Activated naive CD8-positive, alpha-beta T cell treated with anti-CD3 and anti-CD28 coated beads for 36 hours (primary cell): ENCODE measurements around the gene DSCAM. TPM values are rescaled to one million over a fixed set of nuclear protein-coding genes. Genes with fewer than 3 reads are reported as not detected.

Experiments used
- DNase-seq: peaks from one replicate; pipeline ENCODE4 v3.0.0; 2021
- H3K27ac Mint-ChIP-seq: one replicate; pipeline ENCODE4 v1.8.0; 2022; ENCODE audit warnings: mild to moderate bottlenecking, moderate library complexity, mixed read lengths
- H3K27me3 Mint-ChIP-seq: one replicate; pipeline ENCODE4 v1.8.0; 2022; ENCODE audit warnings: mild to moderate bottlenecking, mixed read lengths
- H3K36me3 Mint-ChIP-seq: one replicate; pipeline ENCODE4 v1.8.0; 2021; ENCODE audit warnings: mild to moderate bottlenecking, mixed read lengths
- H3K4me1 Mint-ChIP-seq: one replicate; pipeline ENCODE4 v1.8.0; 2021; ENCODE audit warnings: mixed read lengths
- H3K4me3 Mint-ChIP-seq: one replicate; pipeline ENCODE4 v1.8.0; 2022; ENCODE audit warnings: mild to moderate bottlenecking, moderate library complexity, mixed read lengths
- H3K9me3 Mint-ChIP-seq: one replicate; pipeline ENCODE4 v1.8.0; 2022; ENCODE audit warnings: mixed read lengths
- total RNA-seq, 2 experiments: library from RNA; stranded (reverse); gene quantifications; one replicate each; pipeline ENCODE4 v1.2.3, GENCODE V29; 2021

Gene DSCAM
- total RNA-seq, 2 experiments from 2014 or later = not detected

DNA sequence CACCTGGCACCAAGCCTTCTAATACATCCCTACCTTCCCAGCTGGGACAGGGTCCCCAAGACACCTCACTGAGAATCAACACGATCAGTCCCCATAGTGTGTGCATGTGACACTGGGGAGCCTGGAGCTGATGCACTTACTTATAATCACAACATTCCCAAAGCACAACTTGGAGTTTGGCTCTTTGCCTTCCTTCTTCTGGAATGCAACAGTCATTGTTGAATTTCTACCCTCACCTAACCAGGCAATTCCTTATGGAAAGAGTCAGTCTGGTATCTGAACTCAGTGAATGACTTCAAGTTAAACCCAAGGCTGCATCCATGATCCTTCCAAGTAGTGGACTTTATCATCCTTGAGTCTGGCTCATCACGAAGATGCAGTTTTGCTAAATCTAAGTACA, 86.1 kb downstream of the DSCAM start:
- no peak overlapping the region for H3K4me3 Mint-ChIP-seq
- H3K36me3 Mint-ChIP-seq = no peaks in the 10 kb centered on the region
- peaks cover 12% of the 10 kb centered on the region for H3K27me3 Mint-ChIP-seq
- H3K27ac Mint-ChIP-seq = no peak overlapping the region
- no peaks in the 10 kb centered on the region for H3K9me3 Mint-ChIP-seq
- no peak for DNase-seq
- H3K4me1 Mint-ChIP-seq = no peaks in the 10 kb centered on the region

- peaks cover 12% of the 10 kb centered on the region for H3K27me3 Mint-ChIP-seq
- H3K36me3 Mint-ChIP-seq = no peaks in the 10 kb centered on the region
- DNase-seq = no peak
- no peak overlapping the region for H3K27ac Mint-ChIP-seq
- no peaks in the 10 kb centered on the region for H3K9me3 Mint-ChIP-seq
- no peaks in the 10 kb centered on the region for H3K4me1 Mint-ChIP-seq
- no peak overlapping the region for H3K4me3 Mint-ChIP-seq
Measured at GRCh38 chr21:40759061-40759460, 87.9 kb downstream of the DSCAM start.

DNA sequence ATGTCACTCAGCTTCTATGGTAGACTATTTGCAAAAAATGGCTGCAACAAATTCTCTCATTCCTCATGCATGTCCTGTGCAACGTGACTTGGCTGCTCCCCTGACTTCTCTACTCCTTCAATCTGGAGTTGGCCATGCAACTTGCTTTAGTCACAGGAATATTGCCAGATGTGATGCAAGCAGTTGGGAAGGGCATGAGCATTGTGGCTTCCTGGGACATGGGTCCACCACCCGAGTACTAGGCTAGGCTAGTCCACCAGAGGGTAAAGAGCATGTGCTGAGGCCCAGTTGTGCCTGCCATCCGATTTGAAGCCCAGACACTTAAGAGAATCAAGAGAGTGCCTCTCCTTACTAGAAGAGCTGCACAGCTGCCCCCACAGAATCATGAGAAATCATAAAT, 89.6 kb downstream of the DSCAM start:
- Mint-ChIP-seq H3K4me3 (no peak overlapping the region), H3K9me3 (no peaks in the 10 kb centered on the region), H3K27ac (no peak overlapping the region), H3K4me1 (no peaks in the 10 kb centered on the region), H3K36me3 (no peaks in the 10 kb centered on the region), H3K27me3 (peaks cover 12% of the 10 kb centered on the region)
- no peak for DNase-seq

GRCh38 chr21:40754466-40754865, 92.5 kb downstream of the DSCAM start:
- no peaks in the 10 kb centered on the region for H3K9me3 Mint-ChIP-seq
- no peak overlapping the region for H3K4me3 Mint-ChIP-seq
- H3K4me1 Mint-ChIP-seq = no peaks in the 10 kb centered on the region
- H3K27me3 Mint-ChIP-seq = peaks cover 9% of the 10 kb centered on the region
- H3K36me3 Mint-ChIP-seq = no peaks in the 10 kb centered on the region
- no peak for DNase-seq
- no peak overlapping the region for H3K27ac Mint-ChIP-seq

GRCh38 chr21:40753756-40754155, 93.2 kb downstream of the DSCAM start:
- H3K27me3 Mint-ChIP-seq = peaks cover 3% of the 10 kb centered on the region
- no peak overlapping the region for H3K4me3 Mint-ChIP-seq
- no peaks in the 10 kb centered on the region for H3K36me3 Mint-ChIP-seq
- no peaks in the 10 kb centered on the region for H3K9me3 Mint-ChIP-seq
- no peak for DNase-seq
- H3K4me1 Mint-ChIP-seq = no peaks in the 10 kb centered on the region
- H3K27ac Mint-ChIP-seq = no peak overlapping the region

GRCh38 chr21:40752125-40752524, 94.8 kb downstream of the DSCAM start:
- DNase-seq = no peak
- no peak overlapping the region for H3K4me3 Mint-ChIP-seq
- H3K27ac Mint-ChIP-seq = no peak overlapping the region
- no peaks in the 10 kb centered on the region for H3K9me3 Mint-ChIP-seq
- no peaks in the 10 kb centered on the region for H3K36me3 Mint-ChIP-seq
- no peaks in the 10 kb centered on the region for H3K4me1 Mint-ChIP-seq
- no peaks in the 10 kb centered on the region for H3K27me3 Mint-ChIP-seq

- Mint-ChIP-seq H3K36me3 (no peaks in the 10 kb centered on the region), H3K9me3 (no peaks in the 10 kb centered on the region), H3K4me3 (no peak overlapping the region), H3K27me3 (no peaks in the 10 kb centered on the region), H3K4me1 (no peaks in the 10 kb centered on the region), H3K27ac (no peak overlapping the region)
- no peak for DNase-seq
Measured at GRCh38 chr21:40751221-40751620, 95.7 kb downstream of the DSCAM start.

DNA sequence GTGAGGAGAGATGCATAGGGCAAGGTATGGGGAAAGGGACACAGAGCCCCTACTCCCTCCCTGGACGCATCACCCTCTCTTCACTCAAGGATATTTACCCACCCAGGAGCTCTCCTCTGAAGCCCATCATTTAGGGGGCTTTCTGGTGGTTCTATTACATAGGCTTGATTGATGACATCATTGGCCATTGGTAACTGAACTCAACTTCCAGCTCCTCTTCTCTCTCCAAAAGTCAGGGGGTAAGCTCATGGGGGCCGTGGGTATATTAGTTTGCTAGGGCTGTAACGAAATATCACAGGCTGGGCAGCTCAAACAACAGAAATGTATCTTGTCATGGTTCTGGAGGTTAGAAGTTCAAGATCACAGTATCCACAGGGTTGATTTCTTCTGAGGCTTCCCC, 110.8 kb downstream of the DSCAM start:
- DNase-seq = no peak
- no peaks in the 10 kb centered on the region for H3K9me3 Mint-ChIP-seq
- H3K4me3 Mint-ChIP-seq = no peak overlapping the region
- peaks cover 4% of the 10 kb centered on the region for H3K27me3 Mint-ChIP-seq
- H3K36me3 Mint-ChIP-seq = no peaks in the 10 kb centered on the region
- no peaks in the 10 kb centered on the region for H3K4me1 Mint-ChIP-seq
- no peak overlapping the region for H3K27ac Mint-ChIP-seq

- H3K36me3 Mint-ChIP-seq = no peaks in the 10 kb centered on the region
- H3K27me3 Mint-ChIP-seq = peaks cover 4% of the 10 kb centered on the region
- no peaks in the 10 kb centered on the region for H3K9me3 Mint-ChIP-seq
- DNase-seq = no peak
- H3K4me1 Mint-ChIP-seq = no peaks in the 10 kb centered on the region
- no peak overlapping the region for H3K4me3 Mint-ChIP-seq
- no peak overlapping the region for H3K27ac Mint-ChIP-seq
Measured at GRCh38 chr21:40733024-40733397, 113.9 kb downstream of the DSCAM start.

DNA sequence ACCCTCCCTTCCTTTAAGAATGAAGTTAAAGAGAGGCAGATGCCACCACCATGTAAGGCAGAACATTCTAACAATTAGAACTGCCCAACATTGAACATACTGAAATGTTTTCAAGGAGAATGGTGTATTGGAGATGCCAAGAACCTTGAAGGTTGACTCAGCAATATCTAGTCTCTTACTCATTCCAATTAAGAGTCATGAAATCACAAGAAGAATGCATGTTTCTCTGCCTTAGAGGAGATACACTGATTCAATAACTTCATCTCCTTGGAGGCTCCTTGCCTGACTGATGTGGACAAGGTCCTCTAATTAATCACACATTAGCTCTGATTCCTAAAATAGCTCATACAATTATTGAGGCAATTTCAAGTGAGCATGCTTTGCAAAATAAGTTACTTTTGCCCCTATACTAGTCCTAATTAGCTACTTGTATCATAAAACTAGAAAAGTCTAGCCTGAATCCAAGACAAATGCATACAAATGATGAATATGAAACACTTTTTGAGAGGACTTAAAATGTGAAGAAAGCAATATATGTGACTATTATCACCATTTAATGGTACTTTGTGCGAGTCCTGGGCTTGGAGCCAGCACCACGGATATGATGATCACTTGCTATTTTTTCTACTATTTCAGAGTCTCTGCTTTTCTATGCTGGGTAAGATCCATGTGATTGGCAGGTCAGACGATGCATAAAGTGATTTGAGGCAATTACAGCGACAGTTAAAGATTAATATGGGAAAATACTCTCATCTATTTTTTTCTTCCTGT, 114.5 kb downstream of the DSCAM start:
- Mint-ChIP-seq H3K27ac (no peak overlapping the region), H3K4me1 (no peaks in the 10 kb centered on the region), H3K27me3 (peaks cover 4% of the 10 kb centered on the region), H3K36me3 (no peaks in the 10 kb centered on the region), H3K9me3 (no peaks in the 10 kb centered on the region), H3K4me3 (no peak overlapping the region)
- no peak for DNase-seq

- no peak for DNase-seq
- no peak overlapping the region for H3K27ac Mint-ChIP-seq
- H3K27me3 Mint-ChIP-seq = peaks cover 4% of the 10 kb centered on the region
- H3K9me3 Mint-ChIP-seq = no peaks in the 10 kb centered on the region
- no peak overlapping the region for H3K4me3 Mint-ChIP-seq
- H3K36me3 Mint-ChIP-seq = no peaks in the 10 kb centered on the region
- H3K4me1 Mint-ChIP-seq = no peaks in the 10 kb centered on the region
Measured at GRCh38 chr21:40731206-40731605, 115.8 kb downstream of the DSCAM start.

DNA sequence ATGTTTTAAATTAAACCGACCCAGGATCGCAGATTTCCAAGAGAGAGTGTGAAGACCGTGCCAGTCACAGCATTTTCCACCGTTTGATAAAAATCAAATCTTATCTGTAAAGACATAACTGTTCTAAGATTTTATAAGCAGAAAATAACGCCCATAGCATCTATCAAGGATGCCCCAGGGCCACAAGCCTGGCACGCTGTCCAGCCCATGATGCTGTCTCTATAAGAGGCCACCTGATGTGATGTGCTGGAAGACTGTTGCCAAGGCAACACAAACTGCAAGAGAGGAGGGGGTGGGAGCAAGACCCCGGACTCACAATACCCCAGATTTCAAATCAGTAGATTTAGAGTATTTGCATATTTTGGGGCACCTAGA, 116.5 kb downstream of the DSCAM start:
- Mint-ChIP-seq H3K27ac (no peak overlapping the region), H3K9me3 (no peaks in the 10 kb centered on the region), H3K4me3 (no peak overlapping the region), H3K27me3 (peaks cover under 1% of the 10 kb centered on the region), H3K4me1 (no peaks in the 10 kb centered on the region), H3K36me3 (no peaks in the 10 kb centered on the region)
- DNase-seq = no peak

- Mint-ChIP-seq H3K4me1 (no peaks in the 10 kb centered on the region), H3K36me3 (no peaks in the 10 kb centered on the region), H3K9me3 (no peaks in the 10 kb centered on the region)
Measured at GRCh38 chr21:40729761-40730425, 117.1 kb downstream of the DSCAM start.

DNA sequence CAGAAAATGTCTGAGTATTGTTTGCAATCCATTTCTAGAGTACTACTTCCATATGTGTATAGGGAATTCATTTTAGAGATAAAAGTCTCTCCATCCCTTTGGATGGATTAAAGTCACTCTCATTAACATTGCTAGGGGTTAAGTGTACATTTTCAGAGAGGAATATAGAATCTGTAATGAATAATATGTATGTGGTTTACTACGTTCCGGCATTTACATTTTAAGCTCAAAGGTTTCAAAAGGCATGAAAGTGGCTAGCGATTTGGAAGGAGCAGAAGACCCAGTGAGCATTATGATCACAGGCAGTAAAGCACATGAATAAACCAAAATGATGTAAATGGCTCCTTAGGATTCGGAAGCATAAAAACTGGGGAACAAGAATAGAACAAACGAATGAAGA, 123.0 kb downstream of the DSCAM start:
- Mint-ChIP-seq H3K9me3 (peaks cover 8% of the 10 kb centered on the region), H3K36me3 (no peaks in the 10 kb centered on the region), H3K4me1 (no peaks in the 10 kb centered on the region), H3K27me3 (no peaks in the 10 kb centered on the region), H3K4me3 (no peak overlapping the region), H3K27ac (no peak overlapping the region)
- DNase-seq = no peak

More at GRCh38 chr21:40729761-40730425, 117.1 kb downstream of the DSCAM start:
- DNase-seq = no peak
- Mint-ChIP-seq H3K27ac (no peak overlapping the region), H3K4me3 (no peak overlapping the region), H3K27me3 (no peaks in the 10 kb centered on the region)

DNA sequence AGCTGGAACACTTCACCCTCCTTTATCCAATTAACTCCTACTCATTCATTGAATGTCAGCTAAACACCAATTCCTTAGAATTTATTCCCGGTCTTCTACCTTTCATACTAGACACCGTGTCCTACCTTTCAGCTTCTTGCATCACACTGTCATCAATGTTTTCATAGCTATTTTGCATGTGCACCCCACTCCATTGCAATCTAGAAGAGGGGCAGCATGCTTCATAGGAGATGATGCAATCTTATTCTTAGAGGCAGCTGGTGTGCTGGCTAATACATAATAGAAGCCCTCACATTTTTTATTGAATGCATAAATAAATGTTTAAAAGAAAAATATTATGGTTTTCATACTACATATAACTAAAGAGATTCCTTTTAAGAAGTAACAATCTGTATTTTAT, 123.6 kb downstream of the DSCAM start:
- H3K27me3 Mint-ChIP-seq = no peaks in the 10 kb centered on the region
- H3K36me3 Mint-ChIP-seq = no peaks in the 10 kb centered on the region
- DNase-seq = no peak
- H3K4me1 Mint-ChIP-seq = no peaks in the 10 kb centered on the region
- peaks cover 8% of the 10 kb centered on the region for H3K9me3 Mint-ChIP-seq
- H3K4me3 Mint-ChIP-seq = no peak overlapping the region
- H3K27ac Mint-ChIP-seq = no peak overlapping the region

GRCh38 chr21:40719615-40720014, 127.3 kb downstream of the DSCAM start:
- Mint-ChIP-seq H3K9me3 (peaks cover 8% of the 10 kb centered on the region), H3K36me3 (no peaks in the 10 kb centered on the region), H3K4me1 (no peaks in the 10 kb centered on the region), H3K4me3 (no peak overlapping the region), H3K27me3 (no peaks in the 10 kb centered on the region), H3K27ac (no peak overlapping the region)
- DNase-seq = no peak
